Adrenal gland (tissue), 12 donors: ENCODE data around the gene CEP112. TPM values are rescaled to one million over a fixed set of nuclear protein-coding genes. Genes with fewer than 3 reads are reported as not detected.
"Not testable (repeated sequence)": the region's sequence is repeated elsewhere in the genome, so short reads cannot be mapped to it uniquely, and the experiment has no call there.

Source experiments
- DNase-seq, 7 donors: peaks; one replicate each; pipeline ENCODE4 v3.0.0-alpha.2; 2019 to 2020
- H3K27ac ChIP-seq, 5 donors: fragments of 200-600 bp; sonication (generic) in 4 of 5; 1 replicate in 3 of 5; 2 replicates in 2 of 5; pipeline versions ENCODE4 v1.5.1 to v1.8.0; 2016 to 2020; ENCODE audit warnings: mild to moderate bottlenecking in 1 of 5
- H3K27me3 ChIP-seq: fragments of 200-600 bp; 2 replicates; pipeline ENCODE4 v1.8.0; 2021
- H3K36me3 ChIP-seq, 2 donors: fragments of 200-600 bp; replicated peaks in 1 of 2; 1 replicate in 1 of 2; 2 replicates in 1 of 2; pipeline versions ENCODE4 v1.5.1 to v1.8.0; 2018 to 2022
- H3K4me1 ChIP-seq, 2 donors: fragments of 200-600 bp; replicated peaks in 1 of 2; 1 replicate in 1 of 2; 2 replicates in 1 of 2; pipeline versions ENCODE4 v1.5.1 to v1.8.0; 2018 to 2021
- H3K4me3 ChIP-seq, 4 donors: fragments of 200-600 bp; sonication (generic) in 3 of 4; one replicate each; pipeline ENCODE4 v1.5.1; 2016 to 2018
- H3K9me3 ChIP-seq, 3 donors: fragments of 200-600 bp; sonication (generic) in 1 of 3; replicated peaks in 1 of 3; 1 replicate in 2 of 3; 2 replicates in 1 of 3; pipeline versions ENCODE4 v1.5.1 to v1.8.0; 2016 to 2021
- POLR2A ChIP-seq, 2 donors: fragments of 450-650 bp; IDR thresholded peaks; one replicate each; pipeline ENCODE4 v1.6.1; 2017; ENCODE audit warnings: antibody characterized with exemption in 2 of 2, mild to moderate bottlenecking in 2 of 2, moderate library complexity in 1 of 2
- WGBS, 4 donors: extraction: QIAGEN DNeasy Blood & Tissue Kit in 2 of 4; methylation state at CpG; one replicate each; pipeline versions ENCODE4 v1.1.5 to v1.1.7; 2013 to 2017; 5-methylcytosine and 5-hydroxymethylcytosine counted together
- intact Hi-C, 2 donors: fragments of 100-400 bp; cut with DNase I; formaldehyde crosslinking; loops; one replicate each; pipeline versions ENCODE4 v1.14.1 to v1.15.0; 2022 to 2023
- polyA plus RNA-seq, 3 donors: library from polyadenylated mRNA; stranded (reverse); fragments of 200-250 nt in 2 of 3; fragments of 350-450 nt in 1 of 3; fragmentation: Illumina TruSeq in 1 of 3; extraction: RNeasy Lipid Tissue Mini Kit (QIAGEN cat#74804) in 1 of 3; gene quantifications; one replicate each; pipeline ENCODE4 v1.2.3, GENCODE V29; 2013 to 2014
- total RNA-seq, 9 donors: library from RNA; depleted of rRNA in 4 of 9; stranded (reverse); fragments of >200 nt in 4 of 9; fragments of 120-200 nt in 1 of 9; fragmentation: NEBNext Ultra II Directional in 1 of 9; extraction: Animal tissue kit (Norgen Biotek cat#: 25700) in 1 of 9; gene quantifications; one replicate each; pipeline versions ENCODE4 v1.1.0 to v1.2.4, GENCODE V29; 2013 to 2023
- TF ChIP-seq, protein P1 (sequence below), 6 experiments: fragments of 450-650 bp in 4 of 6; fragments of 200-600 bp in 2 of 6; sonication (generic) in 1 of 6; IDR thresholded peaks; 1 replicate in 5 of 6; 2 replicates in 1 of 6; pipeline versions ENCODE4 v1.5.1 to v1.8.0; 2016 to 2021; ENCODE audit warnings: antibody characterized with exemption in 6 of 6, mild to moderate bottlenecking in 2 of 6, moderate library complexity in 1 of 6
- donor health status: healthy with polysubstance abuse.
- donor health status: Bipolar disorder and iron deficiency.
- donor health status: DM: yes; HTN: yes; CAD: no.
- donor health status: DM: no; HTN: no; CAD: no.
- donor health status: DM: no; HTN: no; CAD: no.
- donor health status: DM: yes; HTN: yes; CAD: no.

The CEP112 gene
- total and polyA plus RNA-seq, 12 donors: 4.2 to 24.1 (median 9.6) TPM

- Histone ChIP-seq H3K27ac (no peak overlapping the region), H3K36me3 (no peaks in the 10 kb centered on the region), H3K9me3 (peaks cover 0 to 4% (median 0%) of the 10 kb centered on the region in 3 donors), H3K4me3 (no peak overlapping the region), H3K27me3 (no peaks in the 10 kb centered on the region), H3K4me1 (no peaks in the 10 kb centered on the region)
- 68 to 94% (median 81%) methylated on average over 2 of the region's 2 CpGs for WGBS, 4 donors
- TF ChIP-seq, protein P1, sequence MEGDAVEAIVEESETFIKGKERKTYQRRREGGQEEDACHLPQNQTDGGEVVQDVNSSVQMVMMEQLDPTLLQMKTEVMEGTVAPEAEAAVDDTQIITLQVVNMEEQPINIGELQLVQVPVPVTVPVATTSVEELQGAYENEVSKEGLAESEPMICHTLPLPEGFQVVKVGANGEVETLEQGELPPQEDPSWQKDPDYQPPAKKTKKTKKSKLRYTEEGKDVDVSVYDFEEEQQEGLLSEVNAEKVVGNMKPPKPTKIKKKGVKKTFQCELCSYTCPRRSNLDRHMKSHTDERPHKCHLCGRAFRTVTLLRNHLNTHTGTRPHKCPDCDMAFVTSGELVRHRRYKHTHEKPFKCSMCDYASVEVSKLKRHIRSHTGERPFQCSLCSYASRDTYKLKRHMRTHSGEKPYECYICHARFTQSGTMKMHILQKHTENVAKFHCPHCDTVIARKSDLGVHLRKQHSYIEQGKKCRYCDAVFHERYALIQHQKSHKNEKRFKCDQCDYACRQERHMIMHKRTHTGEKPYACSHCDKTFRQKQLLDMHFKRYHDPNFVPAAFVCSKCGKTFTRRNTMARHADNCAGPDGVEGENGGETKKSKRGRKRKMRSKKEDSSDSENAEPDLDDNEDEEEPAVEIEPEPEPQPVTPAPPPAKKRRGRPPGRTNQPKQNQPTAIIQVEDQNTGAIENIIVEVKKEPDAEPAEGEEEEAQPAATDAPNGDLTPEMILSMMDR (IDR thresholded peaks at IDR 0.05): no peak
- TF ChIP-seq POLR2A (IDR thresholded peaks at IDR 0.05): no peak
- DNase-seq: no peak
- intact Hi-C loops: no loop called here
Measured at GRCh38 chr17:65830356-65830755, 361.6 kb downstream of the CEP112 start.

DNA sequence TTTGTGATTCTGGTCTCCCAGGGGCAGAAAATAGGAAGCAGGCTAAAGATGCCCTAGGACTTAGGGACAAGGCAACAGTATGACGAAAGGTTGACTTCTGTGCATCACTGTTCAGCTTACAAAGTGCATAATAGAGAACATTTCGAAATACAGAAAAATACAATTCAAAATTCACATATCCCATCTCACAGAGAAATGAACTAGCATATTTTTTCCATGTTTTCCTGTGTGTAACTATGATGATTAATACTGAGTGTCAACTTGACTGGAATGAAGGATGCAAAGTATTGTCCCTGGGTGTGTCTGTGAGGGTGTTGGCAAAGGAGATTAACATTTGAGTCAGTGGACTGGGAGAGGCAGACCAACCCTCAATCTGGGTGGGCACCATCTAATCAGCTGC, 365.4 kb downstream of the CEP112 start:
- H3K4me3 ChIP-seq, H3K36me3 ChIP-seq, H3K9me3 ChIP-seq, H3K4me1 ChIP-seq, DNase-seq, intact Hi-C loops, H3K27me3 ChIP-seq, H3K27ac ChIP-seq: not testable (repeated sequence)
- WGBS, 4 donors: 89 to 95% (median 91%) methylated on average over 2 of the region's 2 CpGs

- no peak for DNase-seq
- Histone ChIP-seq H3K36me3 (no peaks in the 10 kb centered on the region), H3K27ac (no peak overlapping the region), H3K27me3 (no peaks in the 10 kb centered on the region), H3K4me3 (no peak overlapping the region), H3K4me1 (no peaks in the 10 kb centered on the region), H3K9me3 (no peaks in the 10 kb centered on the region)
- 88 to 100% (median 94%) methylated on average over 1 of the region's 1 CpG for WGBS, 4 donors
- intact Hi-C loops: no loop called here
- TF ChIP-seq, protein P1 (IDR thresholded peaks at IDR 0.05): no peak
- TF ChIP-seq POLR2A (IDR thresholded peaks at IDR 0.05): no peak
Measured at GRCh38 chr17:65824901-65825300, 367.0 kb downstream of the CEP112 start.

DNA sequence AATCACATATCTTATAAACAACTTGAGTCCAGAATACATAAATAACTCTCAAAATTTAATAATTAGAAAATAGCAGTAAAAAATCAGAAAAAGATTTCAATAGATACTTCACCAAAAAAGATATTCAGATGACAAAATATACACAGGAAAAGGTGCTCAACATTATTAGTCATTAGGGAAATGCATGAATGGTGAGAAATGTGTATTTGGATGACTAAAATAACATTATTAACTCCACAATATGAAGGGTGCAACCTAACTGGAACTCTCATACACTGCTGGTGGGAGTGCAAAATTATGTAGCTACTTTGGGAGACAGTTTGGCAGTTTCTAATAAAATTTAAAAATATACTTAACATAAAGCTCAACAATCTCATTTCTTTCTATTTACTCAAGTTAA, 368.2 kb downstream of the CEP112 start:
- H3K4me1 ChIP-seq: no peaks in the 10 kb centered on the region
- no peaks in the 10 kb centered on the region for H3K36me3 ChIP-seq
- no peaks in the 10 kb centered on the region for H3K9me3 ChIP-seq
- TF ChIP-seq, protein P1 (IDR thresholded peaks at IDR 0.05): no peak
- TF ChIP-seq POLR2A (IDR thresholded peaks at IDR 0.05): no peak
- intact Hi-C loops: no loop called here
- H3K4me3 ChIP-seq: no peak overlapping the region
- no peak overlapping the region for H3K27ac ChIP-seq
- no peak for DNase-seq
- no peaks in the 10 kb centered on the region for H3K27me3 ChIP-seq

DNA sequence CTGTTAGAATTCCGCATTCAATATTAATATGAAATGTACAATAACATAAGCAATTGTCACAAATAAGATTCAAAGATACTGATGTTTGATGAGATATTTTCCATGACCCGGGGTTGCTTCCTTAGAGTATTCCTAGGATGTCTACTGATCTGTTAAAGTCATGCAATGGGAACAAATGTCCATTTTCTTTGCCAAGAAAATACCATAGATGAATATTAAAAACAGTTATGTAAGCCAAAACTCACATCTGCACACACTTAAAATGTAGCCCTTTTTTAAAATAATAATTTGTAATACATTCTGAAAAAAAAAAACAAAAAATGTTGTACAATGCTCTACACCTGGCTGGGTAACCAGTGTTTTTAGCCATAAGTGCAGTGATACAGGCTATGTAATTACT, 371.1 kb downstream of the CEP112 start:
- intact Hi-C loops: no loop called here
- no peak for DNase-seq

More for the DNA sequence above, 371.1 kb downstream of the CEP112 start:
- 79 to 89% (median 84%) methylated on average over 2 of the region's 2 CpGs for WGBS, 4 donors
- Histone ChIP-seq H3K27ac (no peak overlapping the region), H3K9me3 (no peaks in the 10 kb centered on the region), H3K27me3 (no peaks in the 10 kb centered on the region), H3K4me1 (peaks cover 0 to 9% of the 10 kb centered on the region in 2 donors), H3K4me3 (no peak overlapping the region), H3K36me3 (no peaks in the 10 kb centered on the region)
- TF ChIP-seq, protein P1 (IDR thresholded peaks at IDR 0.05): no peak
- no peak for TF ChIP-seq POLR2A (IDR thresholded peaks at IDR 0.05)
